Gastroesophageal sphincter (tissue), 4 donors: ENCODE data around the gene STON2. TPM values are rescaled to one million over a fixed set of nuclear protein-coding genes. Genes with fewer than 3 reads are reported as not detected.

Source experiments
- ATAC-seq: fragments of 150-250 bp; one replicate; pipeline ENCODE4 v1.9.1; 2016; ENCODE audit warnings: mild to moderate bottlenecking, moderate library complexity
- H3K27ac ChIP-seq, 4 donors: fragments of 200-600 bp; sonication (generic) in 3 of 4; 1 replicate in 3 of 4; 2 replicates in 1 of 4; pipeline ENCODE4 v1.5.1; 2016 to 2019
- H3K27me3 ChIP-seq: fragments of 200-600 bp; sonication (generic); one replicate; pipeline ENCODE4 v1.5.1; 2019
- H3K36me3 ChIP-seq, 2 donors: fragments of 200-600 bp; sonication (generic); one replicate each; pipeline ENCODE4 v1.5.1; 2019; ENCODE audit warnings: control low read depth in 1 of 2
- H3K4me1 ChIP-seq, 3 donors: fragments of 200-600 bp; sonication (generic); 1 replicate in 2 of 3; 2 replicates in 1 of 3; pipeline ENCODE4 v1.5.1; 2016 to 2019; ENCODE audit warnings: control low read depth in 2 of 3
- H3K4me3 ChIP-seq, 2 donors: fragments of 200-600 bp; sonication (generic); one replicate each; pipeline ENCODE4 v1.5.1; 2019; ENCODE audit warnings: mild to moderate bottlenecking in 1 of 2, moderate library complexity in 1 of 2
- H3K9me3 ChIP-seq, 3 donors: fragments of 200-600 bp; sonication (generic); one replicate each; pipeline ENCODE4 v1.5.1; 2017 to 2019; ENCODE audit warnings: control low read depth in 2 of 3
- CTCF ChIP-seq, 4 experiments: fragments of 200-600 bp in 2 of 4; fragments of 450-650 bp in 2 of 4; sonication (generic) in 1 of 4; IDR thresholded peaks; one replicate each; pipeline ENCODE4 v1.5.1; 2017 to 2019; ENCODE audit warnings: antibody characterized with exemption in 4 of 4, mild to moderate bottlenecking in 2 of 4, moderate library complexity in 2 of 4
- EP300 ChIP-seq: sonication (generic); formaldehyde crosslinking; IDR thresholded peaks from one replicate; pipeline ENCODE4 v1.6.1; 2017; ENCODE audit warnings: antibody characterized with exemption, mild to moderate bottlenecking
- POLR2A ChIP-seq, 2 donors: fragments of 450-650 bp; IDR thresholded peaks; one replicate each; pipeline ENCODE4 v1.6.1; 2017; ENCODE audit warnings: antibody characterized with exemption in 2 of 2, mild to moderate bottlenecking in 2 of 2, moderate library complexity in 1 of 2
- POLR2AphosphoS5 ChIP-seq: sonication (generic); formaldehyde crosslinking; IDR thresholded peaks from one replicate; pipeline ENCODE4 v1.6.1; 2017; ENCODE audit warnings: antibody characterized with exemption
- WGBS, 2 donors: methylation state at CpG; one replicate each; pipeline ENCODE4 v1.1.5; 2018; ENCODE audit warnings: low coverage in 1 of 2; 5-methylcytosine and 5-hydroxymethylcytosine counted together
- total RNA-seq, 4 donors: library from RNA; depleted of rRNA; stranded (reverse); fragments of >200 nt; gene quantifications; one replicate each; pipeline ENCODE4 v1.1.0, GENCODE V29; 2016

STON2 gene
- total RNA-seq, 4 donors from 2014 or later: 2.8 to 11.6 (median 11.5) TPM

GRCh38 chr14:81350344-81351130 is 49.6 kb downstream of the STON2 start:
- H3K4me3 ChIP-seq: no peak overlapping the region
- H3K27me3 ChIP-seq: no peaks in the 10 kb centered on the region
- no peaks in the 10 kb centered on the region for H3K36me3 ChIP-seq
- peaks cover 0 to 18% (median 0%) of the 10 kb centered on the region in 3 donors for H3K9me3 ChIP-seq
- no peak overlapping the region for H3K27ac ChIP-seq
- no peaks in the 10 kb centered on the region for H3K4me1 ChIP-seq
- WGBS, 2 donors: 31 to 41% methylated on average over 5 of the region's 5 CpGs
- TF ChIP-seq POLR2A (IDR thresholded peaks at IDR 0.05): no peak
- TF ChIP-seq POLR2AphosphoS5: no peak
- TF ChIP-seq CTCF (IDR thresholded peaks at IDR 0.05): no peak
- ATAC-seq: no peak

GRCh38 chr14:81348061-81348460 is 52.1 kb downstream of the STON2 start:
- H3K4me1 ChIP-seq: no peaks in the 10 kb centered on the region
- no peaks in the 10 kb centered on the region for H3K9me3 ChIP-seq
- no peaks in the 10 kb centered on the region for H3K36me3 ChIP-seq
- WGBS, 2 donors: 71 to 83% methylated on average over 2 of the region's 2 CpGs
- no peak overlapping the region for H3K27ac ChIP-seq
- TF ChIP-seq CTCF (IDR thresholded peaks at IDR 0.05) (no peak), POLR2A (IDR thresholded peaks at IDR 0.05) (no peak), POLR2AphosphoS5 (no peak), EP300 (no peak)
- no peak for ATAC-seq
- no peaks in the 10 kb centered on the region for H3K27me3 ChIP-seq
- H3K4me3 ChIP-seq: no peak overlapping the region

- no peak for ATAC-seq
- no peaks in the 10 kb centered on the region for H3K9me3 ChIP-seq
These were observed 54.3 kb downstream of the STON2 start for GRCh38 chr14:81345781-81346180.

GRCh38 chr14:81344481-81345160 is 55.5 kb downstream of the STON2 start:
- WGBS, 2 donors: 67 to 87% methylated on average over 3 of the region's 3 CpGs
- no peak overlapping the region for H3K4me3 ChIP-seq
- no peaks in the 10 kb centered on the region for H3K4me1 ChIP-seq
- no peaks in the 10 kb centered on the region for H3K27me3 ChIP-seq
- no peak for TF ChIP-seq POLR2A (IDR thresholded peaks at IDR 0.05)
- TF ChIP-seq EP300: no peak
- no peak for TF ChIP-seq POLR2AphosphoS5
- TF ChIP-seq CTCF (IDR thresholded peaks at IDR 0.05): no peak
- no peak overlapping the region for H3K27ac ChIP-seq
- no peaks in the 10 kb centered on the region for H3K36me3 ChIP-seq
- H3K9me3 ChIP-seq: no peaks in the 10 kb centered on the region
- ATAC-seq: no peak

More at GRCh38 chr14:81345781-81346180, 54.3 kb downstream of the STON2 start:
- Histone ChIP-seq H3K27ac (no peak overlapping the region), H3K36me3 (no peaks in the 10 kb centered on the region), H3K4me3 (no peak overlapping the region), H3K4me1 (no peaks in the 10 kb centered on the region), H3K27me3 (no peaks in the 10 kb centered on the region)
- no peak for TF ChIP-seq EP300
- TF ChIP-seq CTCF (IDR thresholded peaks at IDR 0.05): no peak
- TF ChIP-seq POLR2AphosphoS5: no peak
- TF ChIP-seq POLR2A (IDR thresholded peaks at IDR 0.05): no peak
- 81 to 90% methylated on average over 2 of the region's 2 CpGs for WGBS, 2 donors

- Histone ChIP-seq H3K27ac (no peak overlapping the region), H3K4me1 (no peaks in the 10 kb centered on the region), H3K9me3 (no peaks in the 10 kb centered on the region), H3K27me3 (no peaks in the 10 kb centered on the region), H3K4me3 (no peak overlapping the region), H3K36me3 (no peaks in the 10 kb centered on the region)
- TF ChIP-seq EP300 (no peak), POLR2A (IDR thresholded peaks at IDR 0.05) (no peak), CTCF (IDR thresholded peaks at IDR 0.05) (no peak)
- no peak for ATAC-seq
- WGBS, 2 donors: 70 to 82% methylated on average over 2 of the region's 2 CpGs
These were observed 56.4 kb downstream of the STON2 start for GRCh38 chr14:81343701-81344100.
